HG02884 (cell line): ENCODE data around the gene C1QL1.

Experiments
- ATAC-seq: cut with Tn5 transposase; IDR thresholded peaks from one replicate; pipeline ENCODE4 v1.9.1; 2021; ENCODE audit warnings: mild to moderate bottlenecking, moderate library complexity; ENCODE audit not compliant: unreplicated experiment

Gene C1QL1

DNA sequence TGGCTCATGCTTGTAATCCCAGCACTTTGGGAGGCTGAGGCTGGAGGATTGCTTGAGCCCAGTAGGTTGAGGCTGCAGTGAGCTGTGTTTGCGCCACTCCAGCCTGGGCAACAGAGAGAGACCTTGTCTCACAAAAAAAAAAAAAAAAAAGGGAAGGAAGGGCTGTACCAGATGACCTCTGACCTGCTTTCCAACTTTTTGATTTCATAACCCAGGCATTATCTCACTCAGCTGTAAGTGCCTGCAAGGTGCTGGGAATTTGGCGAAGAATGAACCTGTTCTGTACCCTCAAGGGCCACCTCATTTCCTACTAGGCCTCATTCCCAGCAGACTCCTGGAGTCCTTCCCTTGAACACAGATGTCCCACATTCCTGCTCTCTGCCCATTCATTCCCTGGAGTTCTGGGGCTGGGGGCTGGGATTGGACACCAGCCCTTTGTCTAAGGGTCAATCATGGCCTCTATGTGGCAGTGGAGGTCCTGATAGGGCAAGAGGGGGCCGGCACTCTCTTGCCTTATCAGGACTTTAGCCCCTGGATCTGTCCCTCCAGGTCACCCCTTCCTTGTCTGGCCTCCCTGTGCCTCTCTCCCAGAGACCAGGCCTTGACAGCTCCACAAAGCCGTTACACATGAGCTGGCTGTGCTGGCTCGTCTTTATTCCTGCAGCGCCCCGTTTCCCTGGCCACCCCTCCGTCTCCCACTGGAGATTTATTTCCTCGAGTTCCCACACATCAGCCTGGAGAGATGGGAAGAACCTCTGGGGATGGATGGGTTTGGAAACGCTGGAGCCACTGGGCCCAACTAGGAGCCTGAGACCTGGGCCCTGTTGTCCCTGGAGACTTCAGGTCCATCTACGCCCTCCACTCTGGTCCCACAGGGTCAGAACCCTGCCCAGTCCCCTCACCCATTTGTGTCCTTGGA, 52.0 kb downstream of the C1QL1 start:
- no peak for ATAC-seq

DNA sequence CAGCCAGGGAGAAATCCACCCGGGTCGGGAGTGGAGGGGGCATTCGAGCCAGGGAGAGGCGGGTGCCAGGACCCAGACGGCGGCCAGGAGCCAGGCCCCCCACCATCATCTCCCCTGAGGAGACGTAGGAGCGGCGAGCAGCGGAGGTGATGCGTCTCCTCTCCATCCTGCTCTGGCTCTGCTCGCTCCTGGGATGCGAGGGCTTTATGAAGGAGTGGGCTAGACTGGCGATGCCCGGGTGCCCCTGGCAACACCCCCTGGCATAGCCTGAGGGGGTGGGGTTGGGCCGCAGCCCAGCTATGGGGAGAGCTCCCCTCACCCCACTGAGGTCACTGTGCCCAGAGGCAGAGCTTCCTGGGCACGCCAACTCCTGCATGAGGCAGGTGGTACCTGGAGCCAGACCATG, 52.8 kb downstream of the C1QL1 start, which contains the start of gene GFAP:
TSS of gene GFAP (minus strand) at position 180 of the 406 bp plus-strand sequence. CDS start at position 166, 14 bp downstream.
- ATAC-seq, result no peak

DNA sequence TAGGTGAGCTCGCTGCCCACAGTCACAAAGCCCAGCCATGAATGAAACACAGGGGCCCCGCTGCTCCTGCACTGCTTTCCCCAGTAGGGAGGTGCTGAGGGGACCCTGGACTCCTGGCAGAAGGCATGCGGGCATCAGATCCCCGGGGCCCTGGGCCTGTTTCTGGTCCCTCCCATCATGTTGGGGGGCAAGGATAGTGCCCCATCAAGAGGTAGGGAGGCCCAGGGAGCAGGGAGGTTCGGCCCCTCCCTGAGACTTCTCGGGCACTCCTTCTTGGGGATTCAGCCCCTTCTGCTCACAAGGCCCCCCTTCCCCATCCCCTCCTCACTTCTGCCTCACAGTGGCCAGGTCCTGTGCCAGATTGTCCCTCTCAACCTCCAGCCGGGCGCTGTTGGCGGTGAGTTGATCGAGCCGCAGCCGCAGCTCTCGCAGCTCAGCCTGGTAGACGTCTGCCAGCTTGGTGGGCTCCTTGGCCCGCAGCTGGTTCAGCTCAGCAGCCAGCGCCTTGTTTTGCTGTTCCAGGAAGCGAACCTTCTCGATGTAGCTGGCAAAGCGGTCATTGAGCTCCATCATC, 53.3 kb downstream of the C1QL1 start:
- ATAC-seq, result no peak

DNA sequence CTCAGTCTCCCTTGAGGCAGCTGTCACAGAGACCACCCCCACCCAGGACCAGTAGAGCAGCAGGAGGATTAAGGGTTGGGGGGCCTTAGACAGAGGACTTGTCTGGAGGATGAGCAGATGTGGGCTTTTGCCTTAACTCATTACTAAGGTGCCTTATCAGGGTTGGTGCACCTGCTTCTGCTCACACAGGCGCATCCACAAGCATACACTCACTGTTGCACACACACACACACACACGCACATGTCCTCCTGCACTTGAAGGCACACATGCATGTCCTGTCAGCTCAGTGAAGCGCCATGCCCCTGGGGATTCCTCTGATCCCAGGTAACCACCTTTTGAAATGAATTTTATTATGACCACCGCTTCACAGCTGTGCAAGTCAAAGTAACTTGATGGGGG, 54.0 kb downstream of the C1QL1 start:
- no peak for ATAC-seq

DNA sequence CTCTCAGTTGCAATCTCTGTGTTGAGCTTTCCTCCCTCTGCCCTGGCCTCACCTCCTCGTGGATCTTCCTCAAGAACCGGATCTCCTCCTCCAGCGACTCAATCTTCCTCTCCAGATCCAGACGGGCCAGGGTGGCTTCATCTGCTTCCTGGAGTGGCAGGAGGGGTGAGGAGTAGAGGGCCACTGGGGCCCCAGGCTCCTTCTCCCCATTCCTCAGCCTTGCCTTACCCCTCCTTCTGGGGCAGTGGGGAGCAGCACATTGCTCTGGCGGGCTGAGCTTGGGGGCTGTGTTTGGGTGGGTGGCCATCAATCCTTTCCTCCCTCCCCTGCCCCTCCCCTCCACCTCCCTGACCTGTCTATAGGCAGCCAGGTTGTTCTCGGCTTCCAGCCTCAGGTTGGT, 54.4 kb downstream of the C1QL1 start:
- ATAC-seq, result no peak

DNA sequence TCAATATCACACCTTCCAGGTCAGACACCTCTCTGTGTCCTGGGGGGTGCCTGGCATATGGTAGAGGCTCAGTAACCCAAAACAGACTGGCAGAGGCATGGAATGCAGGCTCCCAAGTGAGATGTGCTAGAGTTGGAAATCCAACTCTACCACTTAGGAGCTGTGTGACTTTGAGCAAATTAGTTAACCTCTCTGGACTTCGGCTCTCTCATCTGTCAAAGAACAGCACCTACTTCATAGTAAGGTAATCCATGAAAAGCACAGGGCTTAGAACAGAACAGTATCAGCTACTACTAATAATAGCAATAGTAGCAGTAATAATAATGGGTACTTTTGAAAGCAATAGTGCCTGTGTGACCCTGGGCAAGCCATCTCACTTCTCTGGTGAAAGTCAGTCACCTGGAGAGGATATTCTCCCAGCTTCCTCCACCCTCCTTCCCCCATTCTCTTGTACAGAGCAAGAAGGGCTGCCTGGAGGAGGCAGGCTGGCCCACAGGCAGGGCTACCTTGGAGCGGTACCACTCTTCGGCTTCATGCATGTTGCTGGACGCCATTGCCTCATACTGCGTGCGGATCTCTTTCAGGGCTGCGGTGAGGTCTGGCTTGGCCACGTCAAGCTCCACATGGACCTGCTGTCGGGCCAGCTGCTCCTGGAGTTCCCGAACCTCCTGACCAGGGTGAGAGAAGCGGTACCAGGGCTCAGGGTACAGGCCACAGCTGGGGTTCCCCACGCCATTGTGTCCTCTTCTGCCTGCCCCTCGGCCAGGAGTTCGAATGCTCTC, 55.1 kb downstream of the C1QL1 start:
- ATAC-seq, result no peak

DNA sequence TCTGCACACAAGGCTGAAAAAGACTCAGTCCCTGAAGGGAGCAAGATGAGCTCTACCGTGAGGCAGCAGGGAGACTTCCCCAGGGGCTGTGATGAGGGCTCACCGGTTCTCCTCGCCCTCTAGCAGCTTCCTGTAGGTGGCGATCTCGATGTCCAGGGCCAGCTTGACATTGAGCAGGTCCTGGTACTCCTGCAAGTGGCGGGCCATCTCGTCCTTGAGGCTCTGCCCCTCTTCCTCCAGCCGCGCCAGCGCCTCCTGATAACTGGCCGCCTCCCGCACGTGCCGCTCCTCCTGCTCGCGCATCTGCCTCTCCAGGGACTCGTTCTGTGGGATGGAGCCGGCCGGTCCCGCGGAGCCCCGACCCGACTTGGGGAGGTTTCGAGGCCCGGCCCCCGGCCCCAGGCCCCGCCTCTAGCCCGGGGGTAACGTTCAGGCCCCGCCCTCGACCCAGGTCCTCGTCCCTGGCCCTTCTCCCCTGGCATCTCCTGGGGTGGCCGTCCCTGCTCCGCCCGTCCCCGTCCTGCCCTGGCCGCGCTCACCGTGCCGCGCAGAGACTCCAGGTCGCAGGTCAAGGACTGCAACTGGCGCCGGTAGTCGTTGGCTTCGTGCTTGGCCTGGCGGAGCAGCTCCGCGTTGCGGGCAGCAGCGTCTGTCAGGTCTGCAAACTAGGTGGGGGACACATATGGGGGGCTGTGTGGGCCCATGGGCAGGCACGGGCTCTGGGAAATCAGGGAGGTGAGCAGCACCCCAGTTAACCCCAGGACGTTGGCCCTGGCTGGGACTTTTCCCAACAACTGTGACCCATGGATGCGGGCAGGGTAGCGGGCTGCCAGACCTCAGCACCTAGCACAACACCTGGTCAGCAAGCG, 56.7 kb downstream of the C1QL1 start:
- no peak for ATAC-seq

DNA sequence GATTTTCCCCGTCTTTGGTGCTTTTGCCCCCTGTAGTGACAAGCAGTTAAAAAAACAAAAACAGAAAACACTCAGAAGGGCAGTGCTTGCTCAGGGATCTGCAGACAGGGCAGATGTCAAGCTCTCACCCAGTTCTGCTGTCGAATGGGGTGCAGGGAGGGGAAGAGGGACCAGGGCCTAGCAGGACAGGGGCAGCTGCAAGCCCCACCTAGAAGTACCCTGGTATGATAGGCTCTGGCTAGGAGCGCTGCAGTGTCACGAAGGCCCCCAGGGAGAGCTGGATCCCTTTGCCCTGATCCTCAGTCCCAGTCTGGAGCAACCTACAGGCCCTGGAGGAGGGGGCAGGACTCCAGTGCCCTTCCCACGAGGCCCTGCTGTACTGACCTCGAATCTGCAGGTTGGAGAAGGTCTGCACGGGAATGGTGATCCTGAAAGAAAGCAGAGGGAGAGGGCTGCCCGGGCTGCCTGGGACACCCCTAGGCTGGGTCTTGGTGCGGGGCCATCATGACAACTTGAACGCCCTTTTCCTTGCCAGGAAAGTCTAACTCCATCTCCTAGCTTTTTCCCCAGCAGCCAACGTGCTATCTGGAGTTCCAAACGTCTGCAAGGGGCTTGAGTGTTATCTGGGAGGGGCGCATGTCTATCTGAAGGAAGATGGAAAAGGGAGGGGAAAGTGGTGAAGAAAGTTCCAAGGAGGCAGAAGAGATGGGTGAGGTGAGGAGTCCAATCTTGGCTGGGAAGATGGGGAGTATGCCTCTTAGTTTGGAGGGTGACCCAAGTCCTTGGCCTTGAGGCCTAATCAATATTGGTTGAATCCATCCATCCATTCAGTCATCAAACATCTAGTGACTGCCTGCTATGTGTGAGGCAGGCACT, 57.6 kb downstream of the C1QL1 start:
- no peak for ATAC-seq
